ENCODE measurements around the gene SETD2.

DNA sequence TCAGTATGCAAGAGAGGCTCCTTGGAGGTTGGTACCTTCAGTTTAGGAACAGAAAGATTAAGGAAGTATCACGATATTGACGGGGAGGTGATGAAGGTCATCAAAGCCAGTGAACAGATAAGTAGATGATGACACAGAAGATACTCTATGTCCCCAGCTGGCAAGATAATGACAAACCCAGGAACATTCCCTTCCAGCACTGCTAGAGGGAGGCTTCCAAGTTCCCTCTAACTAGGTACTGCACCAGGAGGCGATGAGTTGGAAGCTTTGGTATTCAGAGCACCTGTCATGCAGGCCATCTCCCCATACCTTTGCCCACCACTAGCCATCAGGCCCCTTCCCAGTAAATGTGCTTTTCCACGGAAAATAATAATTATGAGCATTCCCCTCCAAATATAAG lies 143.6 kb downstream of the SETD2 start:
- TF ChIP-seq, protein P1, sequence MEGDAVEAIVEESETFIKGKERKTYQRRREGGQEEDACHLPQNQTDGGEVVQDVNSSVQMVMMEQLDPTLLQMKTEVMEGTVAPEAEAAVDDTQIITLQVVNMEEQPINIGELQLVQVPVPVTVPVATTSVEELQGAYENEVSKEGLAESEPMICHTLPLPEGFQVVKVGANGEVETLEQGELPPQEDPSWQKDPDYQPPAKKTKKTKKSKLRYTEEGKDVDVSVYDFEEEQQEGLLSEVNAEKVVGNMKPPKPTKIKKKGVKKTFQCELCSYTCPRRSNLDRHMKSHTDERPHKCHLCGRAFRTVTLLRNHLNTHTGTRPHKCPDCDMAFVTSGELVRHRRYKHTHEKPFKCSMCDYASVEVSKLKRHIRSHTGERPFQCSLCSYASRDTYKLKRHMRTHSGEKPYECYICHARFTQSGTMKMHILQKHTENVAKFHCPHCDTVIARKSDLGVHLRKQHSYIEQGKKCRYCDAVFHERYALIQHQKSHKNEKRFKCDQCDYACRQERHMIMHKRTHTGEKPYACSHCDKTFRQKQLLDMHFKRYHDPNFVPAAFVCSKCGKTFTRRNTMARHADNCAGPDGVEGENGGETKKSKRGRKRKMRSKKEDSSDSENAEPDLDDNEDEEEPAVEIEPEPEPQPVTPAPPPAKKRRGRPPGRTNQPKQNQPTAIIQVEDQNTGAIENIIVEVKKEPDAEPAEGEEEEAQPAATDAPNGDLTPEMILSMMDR (conservative IDR thresholded peaks at IDR 0.05 in 1 of 2, IDR thresholded peaks at IDR 0.05 in 1 of 2; ENCODE audit: low read depth in 1 of 2, low read length in 2 of 2), result no peak
- no peak for TF ChIP-seq EZH2 (IDR thresholded peaks at IDR 0.05; ENCODE audit: low read length, missing control alignments)

Data from fibroblast of lung (primary cell).